GM23338 (cell line): ENCODE data around the gene TMEM256. TPM values are rescaled to one million over a fixed set of nuclear protein-coding genes. Genes with fewer than 3 reads are reported as not detected.

ENCODE experiments used
- CREB1 ChIP-seq: fragments of 250-450 bp; sonication (Bioruptor Pico); IDR thresholded peaks from 2 replicates; pipeline ENCODE4 v1.5.0; 2020; ENCODE audit warnings: low read depth, mild to moderate bottlenecking, moderate library complexity
- EZH2phosphoT487 ChIP-seq: fragments of 200-600 bp; sonication (generic); IDR thresholded peaks from one replicate; pipeline ENCODE4 v1.8.1; 2018; ENCODE audit warnings: antibody characterized with exemption; ENCODE audit not compliant: unreplicated experiment
- POLR2AphosphoS5 ChIP-seq: IDR thresholded peaks from 2 replicates; pipeline ENCODE4 v1.6.1; 2016; ENCODE audit warnings: antibody characterized with exemption, low read depth
- ZNF114 ChIP-seq: fragments of 250-450 bp; sonication (Bioruptor Pico); IDR thresholded peaks from 2 replicates; pipeline ENCODE4 v1.5.0; 2020; ENCODE audit warnings: mild to moderate bottlenecking, moderate library complexity
- polyA plus RNA-seq: library from polyadenylated mRNA; unstranded; fragments of >200 nt; fragmentation: Nextera tagmentation; extraction: Ambion mirVana; gene quantifications from 2 replicates; pipeline ENCODE4 v1.2.1, GENCODE V29; 2016
- total RNA-seq: library from RNA; depleted of rRNA; stranded (reverse); fragments of >200 nt; shearing (Covaris generic); gene quantifications from 2 replicates; pipeline ENCODE4 v1.2.3, GENCODE V29; 2014
- TF ChIP-seq, protein P1 (sequence below): fragments of 250-450 bp; sonication (Bioruptor Pico); IDR thresholded peaks from 2 replicates; pipeline ENCODE4 v1.5.0; 2020; ENCODE audit warnings: mild to moderate bottlenecking, moderate library complexity
- TF ChIP-seq, protein P2 (sequence below), 2 experiments: fragments of 200-600 bp in 1 of 2; sonication (generic) in 1 of 2; conservative IDR thresholded peaks; 2 replicates each; pipeline versions ENCODE4 v1.5.1 to v1.6.1; 2016 to 2017; ENCODE audit warnings: antibody characterized with exemption in 2 of 2, low read depth in 2 of 2, mild to moderate bottlenecking in 2 of 2, moderate library complexity in 1 of 2
- TF ChIP-seq, protein P3 (sequence below): IDR thresholded peaks from one replicate; pipeline ENCODE4 v1.6.1; 2018; ENCODE audit warnings: antibody characterized with exemption; ENCODE audit not compliant: unreplicated experiment

The TMEM256 gene
- total and polyA plus RNA-seq, 2 experiments from 2014 or later = 127 to 197 TPM

DNA sequence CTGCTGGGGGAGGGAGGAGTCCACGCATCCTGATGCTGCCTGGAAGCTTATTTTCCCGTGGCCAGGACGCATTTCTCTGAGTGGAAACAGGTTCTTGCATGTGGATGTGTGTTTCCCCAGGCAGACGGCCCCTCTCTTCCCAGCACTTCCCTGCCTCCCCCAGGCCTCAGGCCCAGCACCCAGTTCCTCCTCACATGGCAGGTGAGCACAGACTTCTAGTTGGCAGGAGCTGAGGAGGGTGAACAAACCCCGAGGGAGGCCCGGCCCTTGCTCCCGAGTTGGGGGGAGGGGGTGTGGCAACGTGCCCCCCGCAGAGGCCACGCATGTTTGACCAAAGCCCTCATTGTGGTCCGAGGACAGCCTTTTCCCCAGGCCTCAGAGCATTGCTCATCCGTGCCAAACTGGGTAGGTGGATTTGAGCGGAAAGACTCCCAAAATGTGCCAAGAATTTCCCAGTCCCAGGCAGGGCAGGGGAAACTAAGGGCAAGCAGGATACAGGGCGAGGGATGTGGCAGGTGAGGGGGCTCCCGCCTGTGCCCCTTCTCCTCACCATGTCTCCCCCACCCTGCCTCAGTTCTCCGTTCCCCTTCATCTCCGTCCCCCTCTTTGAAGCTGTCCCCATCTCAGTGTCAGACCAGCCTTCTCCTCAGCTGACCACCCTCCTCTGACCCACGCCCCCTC is 14.7 kb upstream of the TMEM256 start (continued):
- TF ChIP-seq, protein P1, sequence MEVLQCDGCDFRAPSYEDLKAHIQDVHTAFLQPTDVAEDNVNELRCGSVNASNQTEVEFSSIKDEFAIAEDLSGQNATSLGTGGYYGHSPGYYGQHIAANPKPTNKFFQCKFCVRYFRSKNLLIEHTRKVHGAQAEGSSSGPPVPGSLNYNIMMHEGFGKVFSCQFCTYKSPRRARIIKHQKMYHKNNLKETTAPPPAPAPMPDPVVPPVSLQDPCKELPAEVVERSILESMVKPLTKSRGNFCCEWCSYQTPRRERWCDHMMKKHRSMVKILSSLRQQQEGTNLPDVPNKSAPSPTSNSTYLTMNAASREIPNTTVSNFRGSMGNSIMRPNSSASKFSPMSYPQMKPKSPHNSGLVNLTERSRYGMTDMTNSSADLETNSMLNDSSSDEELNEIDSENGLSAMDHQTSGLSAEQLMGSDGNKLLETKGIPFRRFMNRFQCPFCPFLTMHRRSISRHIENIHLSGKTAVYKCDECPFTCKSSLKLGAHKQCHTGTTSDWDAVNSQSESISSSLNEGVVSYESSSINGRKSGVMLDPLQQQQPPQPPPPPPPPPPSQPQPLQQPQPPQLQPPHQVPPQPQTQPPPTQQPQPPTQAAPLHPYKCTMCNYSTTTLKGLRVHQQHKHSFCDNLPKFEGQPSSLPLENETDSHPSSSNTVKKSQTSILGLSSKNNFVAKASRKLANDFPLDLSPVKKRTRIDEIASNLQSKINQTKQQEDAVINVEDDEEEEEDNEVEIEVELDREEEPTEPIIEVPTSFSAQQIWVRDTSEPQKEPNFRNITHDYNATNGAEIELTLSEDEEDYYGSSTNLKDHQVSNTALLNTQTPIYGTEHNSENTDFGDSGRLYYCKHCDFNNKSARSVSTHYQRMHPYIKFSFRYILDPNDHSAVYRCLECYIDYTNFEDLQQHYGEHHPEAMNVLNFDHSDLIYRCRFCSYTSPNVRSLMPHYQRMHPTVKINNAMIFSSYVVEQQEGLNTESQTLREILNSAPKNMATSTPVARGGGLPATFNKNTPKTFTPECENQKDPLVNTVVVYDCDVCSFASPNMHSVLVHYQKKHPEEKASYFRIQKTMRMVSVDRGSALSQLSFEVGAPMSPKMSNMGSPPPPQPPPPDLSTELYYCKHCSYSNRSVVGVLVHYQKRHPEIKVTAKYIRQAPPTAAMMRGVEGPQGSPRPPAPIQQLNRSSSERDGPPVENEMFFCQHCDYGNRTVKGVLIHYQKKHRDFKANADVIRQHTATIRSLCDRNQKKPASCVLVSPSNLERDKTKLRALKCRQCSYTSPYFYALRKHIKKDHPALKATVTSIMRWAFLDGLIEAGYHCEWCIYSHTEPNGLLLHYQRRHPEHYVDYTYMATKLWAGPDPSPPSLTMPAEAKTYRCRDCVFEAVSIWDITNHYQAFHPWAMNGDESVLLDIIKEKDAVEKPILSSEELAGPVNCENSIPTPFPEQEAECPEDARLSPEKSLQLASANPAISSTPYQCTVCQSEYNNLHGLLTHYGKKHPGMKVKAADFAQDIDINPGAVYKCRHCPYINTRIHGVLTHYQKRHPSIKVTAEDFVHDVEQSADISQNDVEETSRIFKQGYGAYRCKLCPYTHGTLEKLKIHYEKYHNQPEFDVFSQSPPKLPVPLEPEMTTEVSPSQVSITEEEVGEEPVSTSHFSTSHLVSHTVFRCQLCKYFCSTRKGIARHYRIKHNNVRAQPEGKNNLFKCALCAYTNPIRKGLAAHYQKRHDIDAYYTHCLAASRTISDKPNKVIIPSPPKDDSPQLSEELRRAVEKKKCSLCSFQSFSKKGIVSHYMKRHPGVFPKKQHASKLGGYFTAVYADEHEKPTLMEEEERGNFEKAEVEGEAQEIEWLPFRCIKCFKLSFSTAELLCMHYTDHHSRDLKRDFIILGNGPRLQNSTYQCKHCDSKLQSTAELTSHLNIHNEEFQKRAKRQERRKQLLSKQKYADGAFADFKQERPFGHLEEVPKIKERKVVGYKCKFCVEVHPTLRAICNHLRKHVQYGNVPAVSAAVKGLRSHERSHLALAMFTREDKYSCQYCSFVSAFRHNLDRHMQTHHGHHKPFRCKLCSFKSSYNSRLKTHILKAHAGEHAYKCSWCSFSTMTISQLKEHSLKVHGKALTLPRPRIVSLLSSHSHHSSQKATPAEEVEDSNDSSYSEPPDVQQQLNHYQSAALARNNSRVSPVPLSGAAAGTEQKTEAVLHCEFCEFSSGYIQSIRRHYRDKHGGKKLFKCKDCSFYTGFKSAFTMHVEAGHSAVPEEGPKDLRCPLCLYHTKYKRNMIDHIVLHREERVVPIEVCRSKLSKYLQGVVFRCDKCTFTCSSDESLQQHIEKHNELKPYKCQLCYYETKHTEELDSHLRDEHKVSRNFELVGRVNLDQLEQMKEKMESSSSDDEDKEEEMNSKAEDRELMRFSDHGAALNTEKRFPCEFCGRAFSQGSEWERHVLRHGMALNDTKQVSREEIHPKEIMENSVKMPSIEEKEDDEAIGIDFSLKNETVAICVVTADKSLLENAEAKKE (CRISPR knock-in tag) = no peak
- TF ChIP-seq EZH2phosphoT487 (no peak), CREB1 (CRISPR knock-in tag) (no peak), POLR2AphosphoS5 (no peak), ZNF114 (CRISPR knock-in tag) (no peak)
- TF ChIP-seq, protein P2, sequence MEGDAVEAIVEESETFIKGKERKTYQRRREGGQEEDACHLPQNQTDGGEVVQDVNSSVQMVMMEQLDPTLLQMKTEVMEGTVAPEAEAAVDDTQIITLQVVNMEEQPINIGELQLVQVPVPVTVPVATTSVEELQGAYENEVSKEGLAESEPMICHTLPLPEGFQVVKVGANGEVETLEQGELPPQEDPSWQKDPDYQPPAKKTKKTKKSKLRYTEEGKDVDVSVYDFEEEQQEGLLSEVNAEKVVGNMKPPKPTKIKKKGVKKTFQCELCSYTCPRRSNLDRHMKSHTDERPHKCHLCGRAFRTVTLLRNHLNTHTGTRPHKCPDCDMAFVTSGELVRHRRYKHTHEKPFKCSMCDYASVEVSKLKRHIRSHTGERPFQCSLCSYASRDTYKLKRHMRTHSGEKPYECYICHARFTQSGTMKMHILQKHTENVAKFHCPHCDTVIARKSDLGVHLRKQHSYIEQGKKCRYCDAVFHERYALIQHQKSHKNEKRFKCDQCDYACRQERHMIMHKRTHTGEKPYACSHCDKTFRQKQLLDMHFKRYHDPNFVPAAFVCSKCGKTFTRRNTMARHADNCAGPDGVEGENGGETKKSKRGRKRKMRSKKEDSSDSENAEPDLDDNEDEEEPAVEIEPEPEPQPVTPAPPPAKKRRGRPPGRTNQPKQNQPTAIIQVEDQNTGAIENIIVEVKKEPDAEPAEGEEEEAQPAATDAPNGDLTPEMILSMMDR (conservative IDR thresholded peaks at IDR 0.05; ENCODE audit: low read depth in 2 of 2) = no peak
- TF ChIP-seq, protein P3, sequence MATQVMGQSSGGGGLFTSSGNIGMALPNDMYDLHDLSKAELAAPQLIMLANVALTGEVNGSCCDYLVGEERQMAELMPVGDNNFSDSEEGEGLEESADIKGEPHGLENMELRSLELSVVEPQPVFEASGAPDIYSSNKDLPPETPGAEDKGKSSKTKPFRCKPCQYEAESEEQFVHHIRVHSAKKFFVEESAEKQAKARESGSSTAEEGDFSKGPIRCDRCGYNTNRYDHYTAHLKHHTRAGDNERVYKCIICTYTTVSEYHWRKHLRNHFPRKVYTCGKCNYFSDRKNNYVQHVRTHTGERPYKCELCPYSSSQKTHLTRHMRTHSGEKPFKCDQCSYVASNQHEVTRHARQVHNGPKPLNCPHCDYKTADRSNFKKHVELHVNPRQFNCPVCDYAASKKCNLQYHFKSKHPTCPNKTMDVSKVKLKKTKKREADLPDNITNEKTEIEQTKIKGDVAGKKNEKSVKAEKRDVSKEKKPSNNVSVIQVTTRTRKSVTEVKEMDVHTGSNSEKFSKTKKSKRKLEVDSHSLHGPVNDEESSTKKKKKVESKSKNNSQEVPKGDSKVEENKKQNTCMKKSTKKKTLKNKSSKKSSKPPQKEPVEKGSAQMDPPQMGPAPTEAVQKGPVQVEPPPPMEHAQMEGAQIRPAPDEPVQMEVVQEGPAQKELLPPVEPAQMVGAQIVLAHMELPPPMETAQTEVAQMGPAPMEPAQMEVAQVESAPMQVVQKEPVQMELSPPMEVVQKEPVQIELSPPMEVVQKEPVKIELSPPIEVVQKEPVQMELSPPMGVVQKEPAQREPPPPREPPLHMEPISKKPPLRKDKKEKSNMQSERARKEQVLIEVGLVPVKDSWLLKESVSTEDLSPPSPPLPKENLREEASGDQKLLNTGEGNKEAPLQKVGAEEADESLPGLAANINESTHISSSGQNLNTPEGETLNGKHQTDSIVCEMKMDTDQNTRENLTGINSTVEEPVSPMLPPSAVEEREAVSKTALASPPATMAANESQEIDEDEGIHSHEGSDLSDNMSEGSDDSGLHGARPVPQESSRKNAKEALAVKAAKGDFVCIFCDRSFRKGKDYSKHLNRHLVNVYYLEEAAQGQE = no peak
